ENCODE measurements around the gene OR5AC2.

Gene OR5AC2, protein sequence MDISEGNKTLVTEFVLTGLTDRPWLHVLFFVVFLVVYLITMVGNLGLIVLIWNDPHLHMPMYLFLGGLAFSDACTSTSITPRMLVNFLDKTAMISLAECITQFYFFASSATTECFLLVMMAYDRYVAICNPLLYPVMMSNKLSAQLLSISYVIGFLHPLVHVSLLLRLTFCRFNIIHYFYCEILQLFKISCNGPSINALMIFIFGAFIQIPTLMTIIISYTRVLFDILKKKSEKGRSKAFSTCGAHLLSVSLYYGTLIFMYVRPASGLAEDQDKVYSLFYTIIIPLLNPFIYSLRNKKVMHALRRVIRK

DNA sequence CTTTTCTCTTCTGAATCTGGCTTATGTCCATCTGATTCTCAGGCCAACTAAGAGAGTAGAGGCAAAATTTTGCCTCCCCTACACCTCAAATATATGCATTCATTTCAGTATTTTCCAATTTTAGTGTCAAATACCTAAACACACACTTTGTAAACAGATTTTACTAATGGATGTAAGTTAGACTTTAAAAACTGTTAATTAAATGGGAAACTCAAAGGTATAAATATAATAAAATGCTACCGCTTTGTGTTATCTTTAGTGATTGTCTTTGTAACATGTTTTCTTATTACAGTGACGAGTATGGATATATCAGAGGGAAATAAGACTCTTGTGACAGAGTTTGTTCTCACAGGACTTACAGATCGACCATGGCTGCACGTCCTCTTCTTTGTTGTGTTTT is at the start of gene OR5AC2:
Gene OR5AC2 (plus strand): TSS at position 301 of the 400 bp plus-strand sequence. CDS start 0 bp downstream, at position 301.
- DNase-seq (ENCODE audit: low read depth): no peak

DNA sequence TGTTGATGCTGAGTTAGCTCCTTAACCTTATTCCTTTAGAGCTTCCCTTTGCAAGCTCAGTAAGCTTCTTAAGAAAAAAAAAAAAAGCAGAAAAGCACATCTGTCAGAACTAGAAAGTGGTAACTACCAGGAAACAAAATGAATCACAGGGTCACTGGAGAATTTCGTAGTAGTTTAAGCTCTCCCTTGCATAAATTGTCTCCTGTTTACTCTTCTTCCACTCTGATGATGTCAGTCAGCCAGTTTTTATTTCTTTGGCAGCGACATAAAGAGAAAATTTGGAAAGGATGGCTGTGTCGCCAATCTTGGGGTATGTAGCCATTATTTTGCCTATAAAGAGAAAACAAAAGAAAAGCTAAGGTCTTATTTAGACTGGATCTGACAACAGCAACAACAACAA is 48.7 kb upstream of the OR5AC2 start:
- no peak for DNase-seq (ENCODE audit: low read depth)

DNA sequence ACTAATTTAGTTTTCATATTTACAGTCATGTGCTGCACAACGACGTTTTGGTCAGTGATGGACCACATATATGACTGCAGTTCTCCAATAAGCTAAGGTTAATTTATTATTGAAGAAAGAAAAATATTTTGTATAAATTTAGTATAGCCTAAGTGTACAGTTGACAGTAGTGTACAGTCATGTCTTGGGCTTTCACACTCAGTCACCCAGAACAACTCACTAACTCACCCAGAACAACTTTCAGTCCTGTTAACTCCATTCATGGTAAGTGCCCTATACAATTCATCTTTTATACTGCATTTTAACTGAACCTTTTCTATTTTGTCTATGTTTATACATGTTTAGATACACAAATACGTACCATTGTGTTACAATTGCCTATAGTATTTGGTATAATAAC is 48.1 kb upstream of the OR5AC2 start:
- DNase-seq (ENCODE audit: low read depth): no peak

DNA sequence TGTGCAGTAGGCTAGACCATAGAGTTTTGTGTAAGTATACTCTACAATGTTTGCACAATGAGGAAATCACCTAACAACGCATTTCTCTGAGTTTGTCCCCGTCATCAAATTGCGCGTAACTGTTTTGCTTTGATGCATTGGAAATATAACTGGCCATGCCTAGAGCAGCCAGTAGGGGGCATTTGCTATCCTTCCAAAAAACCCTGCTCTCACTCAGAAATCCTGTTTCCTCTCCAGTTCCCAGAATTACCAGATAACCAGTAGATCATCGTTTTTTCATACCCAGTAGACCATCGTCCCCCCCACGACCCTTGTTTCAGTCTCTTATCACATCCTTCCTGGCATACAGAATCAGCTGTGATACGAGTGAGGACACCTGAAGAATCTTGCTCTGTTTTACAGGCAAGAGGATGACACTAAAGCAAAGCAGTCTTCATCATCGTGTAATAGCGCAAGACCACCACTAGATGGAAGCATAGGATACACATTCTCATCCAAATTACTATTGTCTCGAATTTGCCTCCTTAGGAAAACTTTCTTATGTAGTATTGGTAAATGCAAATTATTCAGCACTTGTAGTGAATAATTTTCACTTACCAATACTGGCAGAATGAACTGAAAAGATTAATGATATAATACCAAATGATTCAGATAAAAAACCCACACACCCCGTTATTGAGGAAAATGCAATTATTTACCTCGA is 47.5 kb upstream of the OR5AC2 start:
- DNase-seq (ENCODE audit: low read depth): peak; percentile 67

DNA sequence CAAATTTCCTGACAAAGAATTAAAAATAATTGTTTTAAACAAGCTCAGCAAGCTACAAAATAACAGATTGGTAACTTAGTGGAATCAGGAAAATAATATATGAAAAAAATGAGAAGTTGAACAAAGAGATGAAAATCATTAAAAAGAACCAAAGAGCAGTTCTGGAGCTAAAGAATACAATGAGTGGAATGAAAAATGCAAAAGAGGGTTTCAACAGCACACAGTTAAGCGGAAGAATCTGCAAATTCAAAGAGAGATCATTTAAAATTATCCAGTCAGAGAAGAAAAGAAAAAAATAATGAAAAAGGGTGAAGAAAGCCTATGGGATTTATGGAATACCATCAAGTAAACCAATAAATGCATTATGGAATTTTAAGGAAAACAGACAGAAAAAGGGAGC is 45.6 kb upstream of the OR5AC2 start:
- no peak for DNase-seq (ENCODE audit: low read depth)

DNA sequence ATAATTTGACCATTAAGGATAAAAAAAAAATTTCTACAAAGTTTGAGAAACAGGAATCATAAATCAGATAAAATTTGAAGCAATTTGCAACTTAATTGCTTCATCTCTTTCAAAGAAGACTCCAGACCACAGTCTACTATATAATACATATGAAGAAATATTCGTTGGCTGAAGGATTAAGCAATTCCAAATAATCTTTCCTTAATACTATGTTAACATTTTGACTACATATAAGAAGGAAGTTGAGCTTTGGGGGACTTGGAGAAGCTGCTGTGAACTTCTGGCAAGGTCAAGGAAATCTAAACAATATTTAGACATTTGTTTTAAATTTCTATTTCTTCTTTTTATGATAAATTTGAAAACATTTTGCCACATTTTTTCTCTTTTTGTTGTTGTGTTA is 38.4 kb upstream of the OR5AC2 start:
- no peak for DNase-seq (ENCODE audit: low read depth)

DNA sequence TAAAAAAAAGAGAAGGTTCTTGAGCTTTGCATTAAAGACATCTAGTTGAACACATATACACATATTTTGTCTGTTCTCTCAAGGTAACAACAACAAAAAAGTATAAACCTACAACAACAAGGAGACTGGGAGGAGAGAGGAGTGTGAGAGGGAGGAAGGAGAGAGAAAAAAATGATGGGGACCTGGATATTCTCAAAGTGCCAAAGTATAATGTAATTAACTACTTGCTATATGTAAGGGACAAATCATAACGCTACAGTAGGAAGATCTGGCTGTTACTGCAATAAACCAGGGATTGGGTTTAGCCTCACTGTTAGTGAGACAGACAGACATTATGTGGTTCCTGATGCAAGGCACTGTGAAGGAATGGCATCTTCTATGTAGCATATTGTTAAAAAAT is 37.7 kb upstream of the OR5AC2 start:
- no peak for DNase-seq (ENCODE audit: low read depth)

DNA sequence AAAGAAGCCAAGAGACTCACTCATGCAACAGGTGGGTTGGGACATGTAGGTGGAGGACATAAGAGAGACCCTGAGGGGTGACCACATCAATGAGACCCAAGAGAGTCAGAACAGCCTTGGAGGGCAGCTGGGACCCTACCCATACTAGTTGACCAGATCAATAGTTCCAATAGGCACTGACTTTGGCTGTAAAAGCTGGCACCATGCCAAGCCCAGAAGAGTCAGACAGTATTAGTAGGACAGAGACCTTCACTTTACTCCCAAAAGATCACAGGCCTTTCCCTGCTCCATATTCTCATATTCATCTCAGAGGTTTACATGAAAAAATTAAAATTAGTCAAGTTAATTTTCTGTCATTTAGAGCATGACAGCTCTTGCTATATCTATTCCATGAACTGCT is 30.9 kb upstream of the OR5AC2 start:
- DNase-seq (ENCODE audit: low read depth): no peak

DNA sequence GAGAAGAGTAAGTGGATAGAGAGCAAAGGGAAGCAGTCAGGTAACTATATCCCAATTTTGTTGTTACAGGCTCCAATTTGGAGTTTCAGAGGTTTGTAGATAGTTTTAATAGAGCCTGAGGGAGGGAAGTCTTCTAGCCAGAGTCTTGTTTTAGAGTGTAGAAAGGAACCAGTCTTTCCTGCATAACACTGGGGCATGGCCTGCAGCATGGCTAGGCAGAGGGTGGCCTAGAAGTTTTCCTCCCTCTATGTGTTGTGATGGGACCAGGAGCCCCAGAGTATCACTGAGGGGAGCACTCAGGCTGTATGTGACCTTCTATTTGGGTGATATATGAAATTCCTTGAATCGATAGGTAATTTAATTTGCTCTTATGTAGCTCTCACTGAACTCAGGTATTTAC is 29.3 kb upstream of the OR5AC2 start:
- no peak for DNase-seq (ENCODE audit: low read depth)

DNA sequence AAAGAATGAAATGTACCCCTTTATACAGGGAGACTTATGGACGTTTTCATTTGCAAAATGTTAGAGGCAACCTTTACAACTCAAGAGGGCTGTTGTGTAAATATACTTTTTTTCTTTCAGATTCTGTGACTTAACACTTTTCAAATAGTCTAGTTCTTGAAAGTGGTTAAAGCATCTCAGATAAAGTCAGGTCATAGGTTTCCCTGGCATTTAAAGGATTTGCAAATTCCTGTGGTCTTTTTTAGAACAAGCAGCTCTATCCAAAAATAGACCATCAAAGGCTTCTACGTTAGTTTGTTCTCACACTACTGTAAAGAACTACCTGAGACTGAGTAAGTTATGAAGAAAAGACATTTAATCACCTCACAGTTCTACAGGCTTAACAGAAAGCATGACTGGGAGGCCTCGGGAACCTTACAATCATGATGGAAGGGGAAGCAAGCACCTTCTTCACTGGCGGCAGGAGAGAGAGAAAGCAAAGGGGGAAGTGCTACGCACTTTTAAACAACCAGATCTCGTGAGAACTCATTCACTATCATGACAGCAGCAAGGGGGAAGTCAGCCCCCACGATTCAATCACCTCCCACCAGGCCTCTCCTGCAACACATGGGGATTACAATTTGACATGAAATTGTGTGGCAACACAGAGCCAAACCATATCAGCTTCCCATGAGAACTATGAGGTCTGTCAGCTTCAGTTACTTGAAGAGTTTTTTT is 28.6 kb upstream of the OR5AC2 start:
- DNase-seq (ENCODE audit: low read depth): no peak

DNA sequence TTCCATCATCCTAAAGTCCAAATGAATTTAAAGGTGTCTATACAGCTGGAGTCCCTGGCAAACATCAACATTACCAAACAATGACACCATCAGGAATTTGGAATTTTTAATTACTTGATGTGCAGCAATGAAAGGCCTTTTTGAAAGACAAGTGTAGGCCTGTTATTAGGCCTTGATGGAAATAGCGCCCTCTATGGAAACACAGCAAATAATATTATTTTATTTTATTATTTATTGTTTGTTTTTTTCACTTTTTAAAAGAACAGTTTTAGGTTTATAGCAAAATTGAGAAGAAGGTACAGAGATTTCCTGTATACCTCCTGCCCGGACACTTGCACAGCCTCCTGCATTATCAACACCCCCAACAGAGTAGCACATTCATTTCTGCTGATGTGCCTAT is 18.1 kb upstream of the OR5AC2 start:
- DNase-seq (ENCODE audit: low read depth): no peak

DNA sequence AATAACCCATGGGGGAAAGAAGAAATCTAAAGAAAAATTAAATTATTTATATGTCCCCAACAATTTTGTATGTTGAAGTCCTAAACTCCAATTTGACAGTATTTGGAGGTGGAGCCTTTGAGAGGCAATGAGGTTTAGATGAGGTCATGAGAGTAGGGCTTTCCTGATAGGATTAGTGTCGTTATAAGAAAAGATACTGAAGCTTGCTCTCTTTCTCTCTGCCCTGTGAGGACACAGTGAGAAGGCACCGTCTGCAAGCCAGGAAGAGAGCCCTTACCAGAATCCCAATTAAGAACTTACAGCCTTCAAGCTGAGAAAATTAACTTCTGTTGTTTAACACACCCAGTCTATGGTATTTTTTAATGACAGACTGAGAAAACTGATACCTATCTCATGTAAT is 16.1 kb upstream of the OR5AC2 start:
- no peak for DNase-seq (ENCODE audit: low read depth)

DNA sequence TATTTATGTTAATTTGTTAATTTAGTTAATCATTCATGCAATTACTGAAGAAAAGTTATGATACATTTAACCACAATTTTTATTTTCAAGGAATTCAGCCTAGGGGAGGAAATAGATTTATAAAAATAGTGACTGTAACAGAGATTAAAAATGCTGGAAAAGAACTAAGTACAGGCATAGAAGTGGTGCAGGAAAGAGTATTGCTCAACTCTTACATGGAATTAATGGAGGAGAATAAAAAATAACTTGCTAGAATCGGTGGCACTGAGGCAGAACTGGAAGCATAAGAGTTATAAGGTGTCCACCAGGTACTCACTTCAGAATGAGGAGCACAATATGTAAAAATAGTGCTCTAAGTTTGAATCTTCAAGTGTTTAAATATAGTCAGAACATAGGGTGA is 13.5 kb upstream of the OR5AC2 start:
- DNase-seq (ENCODE audit: low read depth): no peak

DNA sequence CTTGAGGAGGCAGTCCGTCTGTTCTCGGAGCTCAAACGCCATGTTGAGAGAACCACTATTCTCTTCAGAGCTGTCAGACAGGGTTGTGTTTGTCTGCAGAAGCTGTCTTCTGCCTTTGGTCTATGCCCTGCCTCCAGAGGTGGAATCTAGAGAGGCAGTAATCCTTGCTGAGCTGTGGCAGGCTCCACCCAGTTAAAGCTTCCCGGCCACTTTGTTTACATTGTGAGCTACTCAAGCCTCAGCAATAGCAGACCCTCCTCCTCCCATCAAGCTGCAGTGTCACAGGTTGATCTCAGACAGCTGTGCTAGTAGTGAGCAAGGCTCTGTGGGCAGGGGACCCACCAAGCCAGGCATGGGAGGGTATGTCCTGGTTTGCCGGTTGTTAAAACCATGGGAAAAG is 8.9 kb downstream of the OR5AC2 start:
- DNase-seq (ENCODE audit: low read depth): no peak

DNA sequence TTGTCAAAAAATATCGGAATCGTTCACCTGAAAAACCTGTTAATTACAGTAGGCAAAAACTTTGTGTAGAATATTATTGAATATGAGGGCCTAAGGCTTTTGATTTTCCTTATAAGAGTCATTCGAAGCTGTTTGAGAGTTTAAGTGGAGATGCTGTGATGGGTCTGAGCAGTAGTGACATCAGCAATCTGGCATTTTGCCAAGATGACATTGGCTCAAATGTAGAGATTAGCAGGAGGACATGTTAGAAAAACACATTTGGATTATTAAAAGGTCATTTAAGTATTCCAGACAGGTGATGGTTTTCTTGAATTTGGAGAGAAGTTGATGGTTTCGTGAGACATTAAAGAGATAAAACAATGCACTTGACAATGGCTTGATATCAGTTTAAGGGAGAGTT is 12.9 kb downstream of the OR5AC2 start:
- DNase-seq (ENCODE audit: low read depth): no peak

DNA sequence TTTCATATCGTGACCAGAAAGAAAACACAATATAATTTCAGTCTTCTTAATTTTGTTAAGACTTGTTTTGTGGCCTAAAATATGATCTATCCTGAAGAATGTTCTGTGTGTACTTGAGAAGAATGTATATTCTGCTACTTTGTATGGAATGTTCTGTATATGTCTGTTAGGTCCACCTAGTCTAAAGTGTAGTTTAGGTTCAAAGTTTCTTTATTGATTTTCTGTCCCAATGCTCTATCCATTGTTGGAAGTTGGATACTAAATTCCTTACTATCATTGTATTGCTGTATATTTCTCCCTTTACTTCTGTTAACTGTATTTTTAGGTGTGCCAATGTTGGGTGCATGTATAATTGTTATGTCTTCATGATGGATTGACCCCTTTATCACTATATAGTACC is 21.2 kb downstream of the OR5AC2 start:
- DNase-seq (ENCODE audit: low read depth): no peak

DNA sequence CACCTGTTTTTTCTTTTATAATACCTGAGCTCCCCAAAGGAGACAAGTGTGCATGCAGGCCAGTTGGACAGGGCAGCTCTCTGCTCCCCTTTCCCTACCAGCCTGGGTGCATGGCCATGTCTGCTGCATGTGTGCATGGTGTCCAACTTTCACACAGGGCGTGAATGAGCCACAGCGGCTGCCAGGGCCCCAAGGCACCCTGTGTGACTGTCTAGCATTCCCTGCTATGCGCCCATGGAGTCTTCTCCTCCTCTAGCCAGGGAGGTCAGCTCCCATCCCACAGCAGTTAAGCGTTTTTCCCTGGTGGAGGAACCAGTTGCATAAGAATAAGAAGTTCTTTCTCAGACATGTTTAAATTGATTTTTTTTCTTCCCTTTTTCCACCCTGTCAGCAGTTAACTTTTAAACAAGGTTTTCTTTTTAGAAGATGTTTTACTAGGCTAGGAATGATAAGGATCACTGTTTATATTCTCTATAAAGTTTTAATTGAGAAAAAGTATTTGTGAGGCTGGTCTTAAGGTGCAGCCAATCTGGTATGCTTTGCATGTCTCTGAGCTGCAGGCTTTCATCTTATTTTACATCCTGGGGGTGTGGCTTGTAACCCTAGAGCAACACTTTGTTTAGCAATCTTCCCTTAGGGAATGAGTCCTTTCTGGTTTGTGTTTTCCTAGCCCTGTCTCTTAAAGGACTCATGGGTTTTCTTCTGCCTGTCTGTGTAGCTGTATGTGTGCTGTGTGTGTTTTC is 23.0 kb downstream of the OR5AC2 start:
- DNase-seq (ENCODE audit: low read depth): no peak

DNA sequence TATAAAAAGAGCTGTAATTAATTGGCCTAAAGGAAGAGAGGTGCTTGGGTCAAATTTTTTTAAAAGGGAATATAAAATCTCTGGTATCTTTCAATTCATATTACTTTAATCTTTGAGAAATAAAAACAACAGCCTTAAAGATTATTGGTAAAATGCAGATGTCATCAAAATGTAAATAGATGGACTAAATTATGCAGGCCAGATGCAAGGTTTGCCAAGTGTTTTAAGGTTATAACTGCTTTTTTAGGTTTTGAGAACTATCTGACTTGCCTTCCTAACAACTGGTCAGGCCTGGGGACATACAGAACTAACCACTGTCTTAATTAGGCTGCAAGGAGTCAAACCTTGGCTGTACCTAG is 23.6 kb downstream of the OR5AC2 start:
- DNase-seq (ENCODE audit: low read depth): no peak

DNA sequence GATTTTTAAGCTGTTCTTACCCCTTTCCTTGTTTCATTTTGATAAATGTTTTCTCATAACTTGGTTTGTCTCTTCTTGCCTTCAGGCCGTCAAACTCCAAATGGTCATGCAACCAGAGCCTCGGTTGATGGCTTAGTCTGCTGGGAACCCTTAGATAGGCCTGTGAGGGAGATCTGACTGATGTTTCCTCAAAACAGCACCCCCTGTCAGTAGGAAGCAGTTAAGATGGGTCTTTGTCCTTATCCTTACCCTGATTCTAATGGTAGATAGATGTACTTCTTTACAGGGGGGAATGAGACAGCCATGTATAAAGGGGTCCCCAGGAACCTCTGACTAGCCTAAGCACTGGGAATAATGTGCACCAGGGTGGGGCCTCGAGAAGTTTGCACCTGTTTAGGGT is 27.3 kb downstream of the OR5AC2 start:
- DNase-seq (ENCODE audit: low read depth): no peak

DNA sequence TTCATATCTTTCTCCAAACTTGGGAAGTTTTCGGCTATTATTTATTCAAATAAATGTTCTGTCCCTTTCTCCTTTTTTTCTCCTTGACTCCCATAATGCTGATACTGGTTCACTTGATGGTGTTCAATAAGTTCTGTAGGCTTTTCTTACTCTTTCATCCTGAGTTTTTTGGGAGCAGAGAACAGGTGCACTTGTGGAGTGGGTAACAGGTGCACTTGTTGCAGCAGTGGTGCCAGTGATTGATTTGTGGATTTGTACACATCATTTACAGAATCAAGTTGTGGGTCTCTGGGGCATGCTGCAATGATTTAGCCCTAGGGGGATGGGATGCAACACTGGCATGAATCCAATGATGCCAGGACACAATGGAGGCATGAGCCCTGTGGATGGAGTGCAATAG is 28.7 kb downstream of the OR5AC2 start:
- DNase-seq (ENCODE audit: low read depth): no peak

DNA sequence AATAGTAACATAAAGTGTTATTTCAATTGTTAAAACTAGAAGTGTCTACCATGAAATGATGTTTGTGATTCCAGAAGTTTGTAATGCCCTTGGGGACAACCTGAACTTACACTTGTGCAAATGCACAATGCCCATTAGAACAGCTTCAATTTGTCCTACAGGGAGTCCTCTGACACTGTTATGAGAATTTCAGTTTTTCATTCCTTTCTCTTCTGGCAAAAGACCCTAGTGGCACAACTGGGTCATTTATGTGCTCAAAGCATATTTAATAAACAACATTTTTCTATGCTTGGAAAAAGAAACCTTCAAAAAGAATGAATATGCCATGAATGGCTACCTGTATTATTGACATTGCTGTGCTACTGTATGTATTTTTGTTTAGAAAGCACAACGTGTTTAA is 43.4 kb downstream of the OR5AC2 start, which contains the start of gene OR5H1:
Gene OR5H1 (plus strand): TSS at position 301 of the 400 bp plus-strand sequence. CDS start 1,977 bp downstream, outside the sequence.
- no peak for DNase-seq (ENCODE audit: low read depth)

DNA sequence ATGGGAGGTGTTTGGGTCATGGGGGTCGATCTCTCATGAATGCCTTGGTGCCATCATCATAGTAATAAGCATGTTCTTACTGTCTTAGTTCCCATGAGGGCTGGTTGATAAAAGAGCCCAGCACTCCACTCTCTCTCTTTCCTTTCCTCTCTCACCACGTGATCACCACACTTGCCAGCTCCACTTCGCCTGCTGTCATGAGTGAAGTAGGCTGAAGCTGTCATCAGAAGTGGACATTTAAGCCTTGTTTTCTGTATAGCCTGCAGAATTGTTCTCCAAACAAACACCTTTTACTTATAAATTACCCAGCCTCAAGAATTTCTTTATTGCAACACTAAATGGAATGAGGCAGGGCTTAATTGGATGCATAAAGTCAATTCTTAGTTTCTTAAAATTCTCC is 49.7 kb downstream of the OR5AC2 start:
- DNase-seq (ENCODE audit: low read depth): no peak
